Measurements from ENCODE around the gene ACBD3.

ACBD3 gene

DNA sequence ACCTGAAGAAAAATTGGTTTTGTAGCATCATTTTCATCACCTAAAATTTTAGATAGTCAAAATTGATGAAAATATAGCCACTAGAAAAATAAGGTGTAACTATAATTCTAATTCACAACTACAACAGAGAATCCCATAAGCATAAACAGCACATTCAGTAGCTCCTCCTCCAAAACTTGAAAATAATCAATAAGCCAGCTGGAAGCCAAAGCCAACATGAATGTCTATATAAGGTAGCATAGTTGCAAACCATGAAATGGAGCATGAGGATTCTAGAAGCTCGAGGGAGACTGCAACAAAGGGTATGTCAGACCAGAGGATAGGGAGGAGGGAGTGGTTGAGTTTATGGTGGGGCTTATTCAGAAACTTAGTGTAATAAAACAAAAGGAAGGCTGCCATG, 22.4 kb downstream of the ACBD3 start:
- in situ Hi-C loops (cut with MboI; ENCODE audit: low pct_unique_long_range_greater_than_20kb, low sequenced_read_pairs, unreplicated experiment): no loop called here
- TF ChIP-seq, protein P1, sequence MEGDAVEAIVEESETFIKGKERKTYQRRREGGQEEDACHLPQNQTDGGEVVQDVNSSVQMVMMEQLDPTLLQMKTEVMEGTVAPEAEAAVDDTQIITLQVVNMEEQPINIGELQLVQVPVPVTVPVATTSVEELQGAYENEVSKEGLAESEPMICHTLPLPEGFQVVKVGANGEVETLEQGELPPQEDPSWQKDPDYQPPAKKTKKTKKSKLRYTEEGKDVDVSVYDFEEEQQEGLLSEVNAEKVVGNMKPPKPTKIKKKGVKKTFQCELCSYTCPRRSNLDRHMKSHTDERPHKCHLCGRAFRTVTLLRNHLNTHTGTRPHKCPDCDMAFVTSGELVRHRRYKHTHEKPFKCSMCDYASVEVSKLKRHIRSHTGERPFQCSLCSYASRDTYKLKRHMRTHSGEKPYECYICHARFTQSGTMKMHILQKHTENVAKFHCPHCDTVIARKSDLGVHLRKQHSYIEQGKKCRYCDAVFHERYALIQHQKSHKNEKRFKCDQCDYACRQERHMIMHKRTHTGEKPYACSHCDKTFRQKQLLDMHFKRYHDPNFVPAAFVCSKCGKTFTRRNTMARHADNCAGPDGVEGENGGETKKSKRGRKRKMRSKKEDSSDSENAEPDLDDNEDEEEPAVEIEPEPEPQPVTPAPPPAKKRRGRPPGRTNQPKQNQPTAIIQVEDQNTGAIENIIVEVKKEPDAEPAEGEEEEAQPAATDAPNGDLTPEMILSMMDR (IDR thresholded peaks at IDR 0.05; ENCODE audit: extremely low read depth, insufficient read depth, missing control alignments): no peak
- no peak for DNase-seq (ENCODE audit: low spot score)

DNA sequence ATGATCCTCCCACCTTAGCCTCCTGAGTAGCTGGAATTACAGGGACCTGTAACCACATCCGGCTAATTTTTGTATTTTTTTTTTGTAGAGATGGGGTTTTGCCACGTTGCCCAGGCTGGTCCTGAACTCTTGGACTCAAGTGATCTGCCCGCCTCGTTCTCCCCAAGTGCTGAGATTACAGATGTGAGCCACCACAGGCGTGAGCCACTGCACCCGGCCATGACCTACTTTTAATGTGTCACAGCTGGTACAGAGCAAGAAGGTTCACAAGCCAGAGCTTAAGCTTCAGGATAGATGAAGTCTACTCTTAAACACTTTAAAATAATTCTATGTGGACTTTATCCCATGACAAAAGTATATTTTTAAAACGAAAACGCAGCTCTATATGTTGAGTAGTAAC, 23.6 kb downstream of the ACBD3 start:
- in situ Hi-C loops (cut with MboI; ENCODE audit: low pct_unique_long_range_greater_than_20kb, low sequenced_read_pairs, unreplicated experiment): no loop called here

DNA sequence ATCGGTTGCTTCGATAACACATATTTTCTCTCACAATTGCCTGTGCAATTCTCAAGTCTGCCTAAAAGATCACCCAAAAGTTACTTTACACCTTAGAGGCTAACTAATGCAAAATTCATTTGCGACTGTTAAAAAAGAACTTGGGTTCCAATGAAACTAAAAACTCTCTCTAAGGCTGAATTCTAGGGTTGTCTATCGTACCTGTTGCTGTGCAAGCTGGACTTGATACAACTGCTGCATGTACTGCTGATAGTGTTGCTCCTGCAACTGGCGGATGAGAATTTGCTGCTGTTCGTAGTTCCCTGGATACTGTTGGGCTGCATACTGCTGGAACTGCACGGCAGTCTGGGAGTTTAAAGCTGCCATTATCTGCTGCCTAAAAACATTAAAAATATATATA, 27.6 kb downstream of the ACBD3 start:
- TF ChIP-seq, protein P1 (IDR thresholded peaks at IDR 0.05; ENCODE audit: extremely low read depth, insufficient read depth, missing control alignments): no peak
- in situ Hi-C loops (cut with MboI; ENCODE audit: low pct_unique_long_range_greater_than_20kb, low sequenced_read_pairs, unreplicated experiment): no loop called here
- DNase-seq (ENCODE audit: low spot score): no peak

More for the DNA sequence above, 23.6 kb downstream of the ACBD3 start:
- TF ChIP-seq, protein P1 (IDR thresholded peaks at IDR 0.05; ENCODE audit: extremely low read depth, insufficient read depth, missing control alignments): no peak
- DNase-seq (ENCODE audit: low spot score): no peak

DNA sequence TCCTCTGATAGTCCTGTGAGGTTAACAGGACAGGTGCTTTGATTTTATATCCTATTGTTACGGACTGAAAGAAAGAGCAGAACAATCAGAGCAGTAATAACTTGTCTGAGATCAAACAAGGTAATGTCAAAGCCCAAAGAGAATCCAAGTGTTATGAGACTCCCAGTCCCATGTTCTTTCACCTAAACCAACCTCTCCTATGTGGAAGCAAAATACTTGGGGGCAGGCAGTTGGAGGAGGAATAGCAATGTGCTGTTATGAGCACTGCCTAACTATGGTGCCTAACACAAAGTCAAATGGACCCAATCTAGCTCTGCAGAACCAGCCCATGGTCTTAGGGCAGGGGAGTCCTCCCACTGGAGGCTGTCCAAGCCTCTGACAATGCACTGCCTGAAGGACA, 28.1 kb downstream of the ACBD3 start:
- TF ChIP-seq, protein P1 (IDR thresholded peaks at IDR 0.05; ENCODE audit: extremely low read depth, insufficient read depth, missing control alignments): no peak
- in situ Hi-C loops (cut with MboI; ENCODE audit: low pct_unique_long_range_greater_than_20kb, low sequenced_read_pairs, unreplicated experiment): no loop called here
- no peak for DNase-seq (ENCODE audit: low spot score)

DNA sequence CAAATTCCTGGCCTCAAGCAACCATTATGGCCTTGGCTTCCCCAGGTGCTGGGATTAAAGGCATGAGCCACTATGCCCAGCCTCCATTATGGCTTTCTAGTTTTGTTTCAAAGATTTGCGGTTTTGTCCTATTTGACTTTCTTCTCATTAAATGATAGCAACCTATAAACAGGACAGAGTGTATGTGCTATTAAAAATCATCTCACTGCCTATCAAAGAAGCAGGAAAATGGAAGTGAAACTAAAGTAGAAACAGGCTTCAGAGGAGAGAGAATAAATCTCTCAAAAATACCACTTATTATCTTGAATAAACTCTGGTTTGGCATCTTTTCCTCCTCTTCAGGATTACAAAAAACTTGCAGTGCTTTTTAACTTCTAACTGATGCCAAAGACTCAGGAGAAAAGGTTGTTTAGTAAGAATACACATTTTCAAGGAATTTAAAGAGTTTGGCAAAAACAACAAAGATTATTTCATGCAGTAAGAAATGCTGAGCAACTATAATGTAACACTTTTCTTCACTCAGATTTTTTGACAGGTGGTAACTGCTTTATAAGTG, 28.7 kb downstream of the ACBD3 start:
- TF ChIP-seq, protein P1 (IDR thresholded peaks at IDR 0.05; ENCODE audit: extremely low read depth, insufficient read depth, missing control alignments): no peak
- in situ Hi-C loops (cut with MboI; ENCODE audit: low pct_unique_long_range_greater_than_20kb, low sequenced_read_pairs, unreplicated experiment): no loop called here
- DNase-seq (ENCODE audit: low spot score): no peak

DNA sequence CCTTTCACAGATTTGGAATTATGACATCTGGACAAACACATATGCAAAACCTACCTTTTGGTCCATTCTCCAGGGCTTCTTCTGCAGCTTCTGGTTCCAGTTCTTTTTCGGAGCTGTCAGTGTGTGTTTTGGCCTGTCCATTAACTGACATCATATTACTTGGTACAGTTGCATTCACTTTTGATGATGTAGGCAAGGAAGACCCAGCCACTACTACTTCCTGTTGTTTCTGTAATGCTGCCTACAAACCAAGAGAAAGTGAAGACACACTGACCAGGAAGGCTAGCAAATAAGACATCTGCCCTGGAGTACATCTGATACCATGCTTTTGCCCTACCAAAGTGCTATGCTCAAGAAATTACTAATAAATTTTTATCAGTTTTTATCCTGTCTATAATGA, 31.9 kb downstream of the ACBD3 start:
- no peak for DNase-seq (ENCODE audit: low spot score)
- TF ChIP-seq, protein P1 (IDR thresholded peaks at IDR 0.05; ENCODE audit: extremely low read depth, insufficient read depth, missing control alignments): no peak
- in situ Hi-C loops (cut with MboI; ENCODE audit: low pct_unique_long_range_greater_than_20kb, low sequenced_read_pairs, unreplicated experiment): no loop called here

DNA sequence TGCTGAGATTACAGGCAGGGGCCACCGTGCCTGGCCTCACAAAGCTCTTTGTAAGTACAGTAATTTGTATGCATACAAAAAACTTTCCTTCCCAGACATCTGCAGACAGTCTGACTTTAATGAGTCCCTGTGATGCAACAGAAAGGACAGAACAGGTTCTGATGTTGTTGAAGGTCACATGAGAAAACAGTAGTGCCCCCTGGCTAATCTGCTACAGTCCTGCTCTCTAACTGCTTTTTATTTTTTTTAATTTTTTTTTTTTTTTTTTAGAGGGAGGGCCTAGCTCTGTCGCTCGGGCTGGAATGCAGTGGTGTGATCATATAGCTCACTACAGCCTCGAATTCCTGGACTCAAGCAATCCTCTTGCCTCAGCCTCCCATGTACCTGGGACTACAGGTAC, 36.7 kb downstream of the ACBD3 start:
- in situ Hi-C loops (cut with MboI; ENCODE audit: low pct_unique_long_range_greater_than_20kb, low sequenced_read_pairs, unreplicated experiment): no loop called here

More for the DNA sequence above, 36.7 kb downstream of the ACBD3 start:
- no peak for DNase-seq (ENCODE audit: low spot score)
- TF ChIP-seq, protein P1 (IDR thresholded peaks at IDR 0.05; ENCODE audit: extremely low read depth, insufficient read depth, missing control alignments): no peak
